ENCODE measurements around the gene GRM8. TPM values are rescaled to one million over a fixed set of nuclear protein-coding genes. Genes with fewer than 3 reads are reported as not detected.
A peak's percentile ranks its signal among the peaks of the same experiment; 100 is the strongest.

The GRM8 gene
- total RNA-seq, 1 experiment from 2014 or later: 1.8 TPM

DNA sequence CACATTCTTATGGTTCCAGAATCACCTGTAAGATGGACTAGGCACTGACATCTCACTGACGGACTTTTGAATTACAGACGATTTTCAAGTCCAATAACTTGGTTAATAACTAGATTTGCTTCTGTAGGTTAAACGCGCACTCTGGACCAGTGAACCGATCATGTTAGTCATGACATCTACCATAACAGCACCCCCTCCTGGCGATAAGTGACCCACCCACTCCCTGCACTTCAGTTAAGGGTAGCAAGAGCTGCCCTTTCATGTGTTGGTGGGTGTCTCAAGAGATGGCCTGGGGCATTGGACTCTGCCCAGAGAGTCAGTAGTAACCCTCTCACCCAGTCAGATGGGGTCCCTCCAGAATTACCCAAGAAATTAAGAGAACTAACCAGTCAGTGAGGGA lies 12.9 kb downstream of the GRM8 start:
- no peak overlapping the region for H3K4me2 ChIP-seq (ENCODE audit: insufficient read depth, insufficient read length, low read length)
- no CpG with 5 or more reads among the region's 6 CpGs for WGBS (ENCODE audit: extremely low coverage, insufficient read length, low lambda C conversion rate)
- H3K79me2 ChIP-seq (ENCODE audit: insufficient read depth, low read length): no peaks in the 10 kb centered on the region
- peak; percentile 49 for DNase-seq
- H3K27me3 ChIP-seq (ENCODE audit: insufficient read depth, low read length): no peaks in the 10 kb centered on the region
- no peaks in the 10 kb centered on the region for H3K79me1 ChIP-seq (ENCODE audit: insufficient read depth, low read depth, low read length, poor library complexity, severe bottlenecking)
- no peak overlapping the region for H3K9ac ChIP-seq (ENCODE audit: extremely low read depth, insufficient read length, low read length)
- peaks cover 0 to 1% (median 0%) of the 10 kb centered on the region in 3 experiments; a peak in 1 of 7 replicates for H3K36me3 Mint-ChIP-seq (ENCODE audit: insufficient read depth in 1 of 3, low read depth in 3 of 3)
- H3K4ac ChIP-seq (ENCODE audit: low read depth, low read length): no peak overlapping the region
- no peak overlapping the region for H4K91ac ChIP-seq (ENCODE audit: insufficient read length, low read depth, low read length)
- H2BK5ac ChIP-seq (ENCODE audit: insufficient read length, low read length): no peak overlapping the region
- no peak overlapping the region for H2BK15ac ChIP-seq (ENCODE audit: low read depth, low read length)
- no peaks in the 10 kb centered on the region for H4K20me1 ChIP-seq (ENCODE audit: control insufficient read depth, insufficient read depth, insufficient read length)
- H3K27ac Mint-ChIP-seq: no peak overlapping the region
- H2BK120ac ChIP-seq (ENCODE audit: low read depth, low read length, poor library complexity, severe bottlenecking): no peak overlapping the region
- no peaks in the 10 kb centered on the region; a peak in 1 of 4 replicates for H3K4me1 Mint-ChIP-seq
- peaks cover 63% of the 10 kb centered on the region for H3K27me3 Mint-ChIP-seq (ENCODE audit: low read depth)
- H4K5ac ChIP-seq (ENCODE audit: insufficient read length, low read depth, low read length): no peak overlapping the region
- H3K23me2 ChIP-seq (ENCODE audit: insufficient read length, low read depth, low read length, poor library complexity, severe bottlenecking): no peaks in the 10 kb centered on the region
- no peak overlapping the region for H3K27ac ChIP-seq (ENCODE audit: insufficient read length, low read depth, low read length)
- no peaks in the 10 kb centered on the region for H3K9me3 Mint-ChIP-seq
- H3K4me1 ChIP-seq (ENCODE audit: insufficient read depth, low read length): no peaks in the 10 kb centered on the region
- H2BK12ac ChIP-seq (ENCODE audit: insufficient read length, low read depth, low read length): no peak overlapping the region
- TF ChIP-seq CTCF (conservative IDR thresholded peaks at IDR 0.05): peak; percentile 64
- no peak overlapping the region for H2BK20ac ChIP-seq (ENCODE audit: low read depth, low read length, poor library complexity, severe bottlenecking)
- no peak overlapping the region for H3K4me3 Mint-ChIP-seq
- H3K56ac ChIP-seq (ENCODE audit: insufficient read length, low read depth, low read length): no peak overlapping the region
- H3T11ph ChIP-seq (ENCODE audit: low read length): no peak overlapping the region
- no peak overlapping the region for H2AFZ ChIP-seq (ENCODE audit: low read length)
- H3K23ac ChIP-seq (ENCODE audit: insufficient read length, low read depth, low read length): no peak overlapping the region
- no peaks in the 10 kb centered on the region for H3K9me3 ChIP-seq (ENCODE audit: control insufficient read depth, low read depth, low read length)
- no peak overlapping the region for H3K18ac ChIP-seq (ENCODE audit: insufficient read length, low read depth, low read length)
- H2AK5ac ChIP-seq (ENCODE audit: insufficient read length, low read length): no peak overlapping the region
- H4K8ac ChIP-seq (replicated peaks; ENCODE audit: insufficient read length, low read depth, low read length): no peak overlapping the region
- no peak overlapping the region for H3K14ac ChIP-seq (ENCODE audit: insufficient read depth, low read length)

Measured in H9 (cell line).